ENCODE results near the gene SRPK1. TPM values are rescaled to one million over a fixed set of nuclear protein-coding genes. Genes with fewer than 3 reads are reported as not detected.

SRPK1 gene
- total RNA-seq, 2 donors from 2014 or later = 13.8 to 51.6 TPM

DNA sequence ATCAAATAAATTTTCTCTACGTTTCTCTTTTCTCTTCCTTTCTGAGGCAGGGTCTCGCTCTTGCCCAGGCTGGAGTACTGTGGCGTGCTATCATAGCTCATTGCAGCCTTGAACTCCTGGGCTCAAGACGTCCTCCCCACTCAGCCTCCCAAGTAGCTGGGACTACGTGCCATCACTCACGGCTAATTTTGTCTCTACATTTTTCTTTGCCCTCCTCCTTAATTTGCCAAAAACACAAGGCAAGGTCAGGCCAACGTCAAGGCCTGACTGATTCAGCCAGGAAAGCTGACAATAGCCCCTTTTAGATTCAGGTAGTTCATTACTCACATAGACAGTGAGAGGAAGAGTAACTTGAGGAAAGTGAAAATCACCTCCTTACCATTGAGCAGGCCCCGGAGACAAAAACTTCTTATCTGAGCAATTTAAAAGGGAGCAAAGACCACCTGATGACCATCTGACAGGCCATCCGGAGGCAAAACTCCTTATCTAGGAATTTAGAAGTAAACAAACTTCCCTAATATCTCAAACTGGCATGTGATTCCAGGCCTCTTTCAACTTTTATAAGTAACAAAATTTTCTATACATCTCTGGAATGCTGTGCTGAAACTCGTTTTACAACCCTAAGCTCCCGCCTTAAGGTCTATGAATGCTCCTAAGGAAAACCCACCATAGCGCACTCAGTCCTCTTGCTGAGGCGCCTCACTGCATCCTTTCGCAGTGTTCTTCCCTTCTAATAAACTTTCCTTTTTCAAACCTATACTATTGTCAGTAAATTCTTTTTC, 42.1 kb upstream of the SRPK1 start:
- Histone ChIP-seq H3K27ac (no peak overlapping the region), H3K4me3 (no peak overlapping the region), H3K9me3 (no peaks in the 10 kb centered on the region), H3K27me3 (replicated peaks; ENCODE audit: insufficient read depth) (no peaks in the 10 kb centered on the region), H3K36me3 (no peaks in the 10 kb centered on the region), H3K4me1 (ENCODE audit: control insufficient read depth in 1 of 2, low read depth in 2 of 2) (no peaks in the 10 kb centered on the region)
- no peak for ATAC-seq (ENCODE audit: insufficient number of reproducible peaks, low FRiP score, low read depth)
- no peak for DNase-seq (ENCODE audit: low spot score)
- no peak for TF ChIP-seq CTCF (IDR thresholded peaks at IDR 0.05)

GRCh38 chr6:35960187-35960586, 39.3 kb upstream of the SRPK1 start:
- no peak overlapping the region for H3K27ac ChIP-seq
- no peaks in the 10 kb centered on the region for H3K4me1 ChIP-seq (ENCODE audit: control insufficient read depth in 1 of 2, low read depth in 2 of 2)
- no peak overlapping the region for H3K4me3 ChIP-seq
- TF ChIP-seq CTCF (IDR thresholded peaks at IDR 0.05) = no peak
- ATAC-seq (ENCODE audit: insufficient number of reproducible peaks, low FRiP score, low read depth) = no peak
- H3K36me3 ChIP-seq = no peaks in the 10 kb centered on the region
- no peaks in the 10 kb centered on the region for H3K27me3 ChIP-seq (replicated peaks; ENCODE audit: insufficient read depth)
- no peaks in the 10 kb centered on the region for H3K9me3 ChIP-seq
- DNase-seq (ENCODE audit: low spot score) = no peak

GRCh38 chr6:35955970-35956369, 35.1 kb upstream of the SRPK1 start:
- Histone ChIP-seq H3K27ac (no peak overlapping the region), H3K9me3 (no peaks in the 10 kb centered on the region), H3K36me3 (no peaks in the 10 kb centered on the region), H3K4me3 (no peak overlapping the region), H3K4me1 (ENCODE audit: control insufficient read depth in 1 of 2, low read depth in 2 of 2) (no peaks in the 10 kb centered on the region), H3K27me3 (replicated peaks; ENCODE audit: insufficient read depth) (no peaks in the 10 kb centered on the region)
- no peak for ATAC-seq (ENCODE audit: insufficient number of reproducible peaks, low FRiP score, low read depth)
- TF ChIP-seq CTCF (IDR thresholded peaks at IDR 0.05) = no peak
- no peak for DNase-seq (ENCODE audit: low spot score)

- no peaks in the 10 kb centered on the region for H3K27me3 ChIP-seq (replicated peaks; ENCODE audit: insufficient read depth)
- H3K9me3 ChIP-seq = no peaks in the 10 kb centered on the region
- ATAC-seq (ENCODE audit: insufficient number of reproducible peaks, low FRiP score, low read depth) (no peak), DNase-seq (ENCODE audit: low spot score) (no peak)
- TF ChIP-seq CTCF (IDR thresholded peaks at IDR 0.05) = no peak
- no peaks in the 10 kb centered on the region for H3K4me1 ChIP-seq (ENCODE audit: control insufficient read depth in 1 of 2, low read depth in 2 of 2)
- no peak overlapping the region for H3K27ac ChIP-seq
- H3K4me3 ChIP-seq = no peak overlapping the region
- no peaks in the 10 kb centered on the region for H3K36me3 ChIP-seq
Observed at GRCh38 chr6:35955521-35955920, 34.6 kb upstream of the SRPK1 start.

GRCh38 chr6:35955071-35955470, 34.2 kb upstream of the SRPK1 start:
- no peak for TF ChIP-seq CTCF (IDR thresholded peaks at IDR 0.05)
- Histone ChIP-seq H3K36me3 (no peaks in the 10 kb centered on the region), H3K27me3 (replicated peaks; ENCODE audit: insufficient read depth) (no peaks in the 10 kb centered on the region), H3K4me1 (ENCODE audit: control insufficient read depth in 1 of 2, low read depth in 2 of 2) (no peaks in the 10 kb centered on the region), H3K9me3 (no peaks in the 10 kb centered on the region), H3K4me3 (no peak overlapping the region), H3K27ac (no peak overlapping the region)
- DNase-seq (ENCODE audit: low spot score) = no peak
- ATAC-seq (ENCODE audit: insufficient number of reproducible peaks, low FRiP score, low read depth) = no peak

Data from thoracic aorta (tissue), 2 donors.